ENCODE measurements around the gene FOXP1.
A peak's percentile ranks its signal among the peaks of the same experiment; 100 is the strongest.

FOXP1 gene

GRCh38 chr3:71485896-71486295 lies 97.6 kb downstream of the FOXP1 start:
- no peak for DNase-seq (ENCODE audit: low read depth)

GRCh38 chr3:71484452-71484851 lies 99.1 kb downstream of the FOXP1 start:
- no peak for DNase-seq (ENCODE audit: low read depth)

GRCh38 chr3:71484047-71484446 lies 99.5 kb downstream of the FOXP1 start:
- DNase-seq (ENCODE audit: low read depth): no peak

- no peak for DNase-seq (ENCODE audit: low read depth)
Measured at GRCh38 chr3:71482771-71483170, 100.8 kb downstream of the FOXP1 start.

GRCh38 chr3:71478568-71478967 lies 105.0 kb downstream of the FOXP1 start:
- peak; percentile 60 for DNase-seq (ENCODE audit: low read depth)

GRCh38 chr3:71476950-71477349 lies 106.6 kb downstream of the FOXP1 start:
- no peak for DNase-seq (ENCODE audit: low read depth)

- no peak for DNase-seq (ENCODE audit: low read depth)
Measured at GRCh38 chr3:71469138-71469435, 114.4 kb downstream of the FOXP1 start.

GRCh38 chr3:71468311-71469137 lies 115.0 kb downstream of the FOXP1 start:
- no peak for DNase-seq (ENCODE audit: low read depth)

- DNase-seq (ENCODE audit: low read depth): no peak
Measured at GRCh38 chr3:71466483-71466882, 117.0 kb downstream of the FOXP1 start.

- DNase-seq (ENCODE audit: low read depth): no peak
Measured at GRCh38 chr3:71465371-71466036, 118.0 kb downstream of the FOXP1 start.

GRCh38 chr3:71464613-71465012 lies 118.9 kb downstream of the FOXP1 start:
- no peak for DNase-seq (ENCODE audit: low read depth)

- no peak for DNase-seq (ENCODE audit: low read depth)
Measured at GRCh38 chr3:71463617-71464016, 119.9 kb downstream of the FOXP1 start.

GRCh38 chr3:71462586-71462985 lies 120.9 kb downstream of the FOXP1 start:
- no peak for DNase-seq (ENCODE audit: low read depth)

- no peak for DNase-seq (ENCODE audit: low read depth)
Measured at GRCh38 chr3:71461749-71462483, 121.6 kb downstream of the FOXP1 start.

- no peak for DNase-seq (ENCODE audit: low read depth)
Measured at GRCh38 chr3:71461114-71461513, 122.4 kb downstream of the FOXP1 start.

GRCh38 chr3:71458895-71459294 lies 124.6 kb downstream of the FOXP1 start:
- no peak for DNase-seq (ENCODE audit: low read depth)

- no peak for DNase-seq (ENCODE audit: low read depth)
Measured at GRCh38 chr3:71456826-71457225, 126.7 kb downstream of the FOXP1 start.

GRCh38 chr3:71456156-71456555 lies 127.4 kb downstream of the FOXP1 start:
- no peak for DNase-seq (ENCODE audit: low read depth)

- DNase-seq (ENCODE audit: low read depth): no peak
Measured at GRCh38 chr3:71454512-71455403, 128.8 kb downstream of the FOXP1 start.

- no peak for DNase-seq (ENCODE audit: low read depth)
Measured at GRCh38 chr3:71453822-71454511, 129.6 kb downstream of the FOXP1 start.

GRCh38 chr3:71453319-71453718 lies 130.2 kb downstream of the FOXP1 start:
- DNase-seq (ENCODE audit: low read depth): no peak

Measured in activated T-cell treated with anti-CD3 and anti-CD28 coated beads for 48 hours (primary cell).